Measurements from ENCODE around the gene CFAP20DC. TPM values are rescaled to one million over a fixed set of nuclear protein-coding genes. Genes with fewer than 3 reads are reported as not detected.

CFAP20DC gene
- total RNA-seq, 1 donor from 2014 or later: 4.2 TPM

DNA sequence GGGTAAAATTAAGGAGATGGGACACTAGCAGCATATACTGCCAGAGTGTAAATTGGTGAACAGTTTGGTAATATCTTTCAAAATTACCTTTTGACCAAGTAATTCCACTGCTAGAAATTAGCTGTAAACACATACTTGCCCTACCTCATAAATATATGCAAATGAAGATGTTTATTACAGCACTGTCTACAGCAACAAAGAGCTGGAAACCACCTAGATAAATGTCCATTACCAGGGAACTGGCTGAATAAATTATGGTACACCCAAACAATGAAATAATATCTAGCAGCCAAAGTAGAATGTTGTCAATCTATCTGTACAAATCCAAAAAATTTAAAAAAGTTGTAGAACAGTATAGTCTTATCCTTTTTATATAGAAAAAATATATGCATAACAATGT, 277.4 kb downstream of the CFAP20DC start:
- no peaks in the 10 kb centered on the region for H3K4me1 Mint-ChIP-seq (ENCODE audit: unreplicated experiment)
- no peaks in the 10 kb centered on the region for H3K9me3 Mint-ChIP-seq (ENCODE audit: unreplicated experiment)
- TF ChIP-seq CTCF (IDR thresholded peaks at IDR 0.05; ENCODE audit: unreplicated experiment): no peak
- DNase-seq (ENCODE audit: low spot score): no peak
- no peak overlapping the region for H3K4me3 Mint-ChIP-seq (ENCODE audit: unreplicated experiment)
- peaks cover 6% of the 10 kb centered on the region for H3K36me3 Mint-ChIP-seq (ENCODE audit: low read depth, unreplicated experiment)
- H3K27ac Mint-ChIP-seq (ENCODE audit: unreplicated experiment): no peak overlapping the region
- H3K27me3 Mint-ChIP-seq (ENCODE audit: unreplicated experiment): peaks cover 2% of the 10 kb centered on the region

GRCh38 chr3:58769065-58769464, 280.8 kb downstream of the CFAP20DC start:
- Mint-ChIP-seq H3K4me3 (ENCODE audit: unreplicated experiment) (no peak overlapping the region), H3K36me3 (ENCODE audit: low read depth, unreplicated experiment) (peaks cover 15% of the 10 kb centered on the region), H3K27ac (ENCODE audit: unreplicated experiment) (no peak overlapping the region), H3K9me3 (ENCODE audit: unreplicated experiment) (no peaks in the 10 kb centered on the region), H3K27me3 (ENCODE audit: unreplicated experiment) (peaks cover 2% of the 10 kb centered on the region), H3K4me1 (ENCODE audit: unreplicated experiment) (no peaks in the 10 kb centered on the region)
- DNase-seq (ENCODE audit: low spot score): no peak
- no peak for TF ChIP-seq CTCF (IDR thresholded peaks at IDR 0.05; ENCODE audit: unreplicated experiment)

DNA sequence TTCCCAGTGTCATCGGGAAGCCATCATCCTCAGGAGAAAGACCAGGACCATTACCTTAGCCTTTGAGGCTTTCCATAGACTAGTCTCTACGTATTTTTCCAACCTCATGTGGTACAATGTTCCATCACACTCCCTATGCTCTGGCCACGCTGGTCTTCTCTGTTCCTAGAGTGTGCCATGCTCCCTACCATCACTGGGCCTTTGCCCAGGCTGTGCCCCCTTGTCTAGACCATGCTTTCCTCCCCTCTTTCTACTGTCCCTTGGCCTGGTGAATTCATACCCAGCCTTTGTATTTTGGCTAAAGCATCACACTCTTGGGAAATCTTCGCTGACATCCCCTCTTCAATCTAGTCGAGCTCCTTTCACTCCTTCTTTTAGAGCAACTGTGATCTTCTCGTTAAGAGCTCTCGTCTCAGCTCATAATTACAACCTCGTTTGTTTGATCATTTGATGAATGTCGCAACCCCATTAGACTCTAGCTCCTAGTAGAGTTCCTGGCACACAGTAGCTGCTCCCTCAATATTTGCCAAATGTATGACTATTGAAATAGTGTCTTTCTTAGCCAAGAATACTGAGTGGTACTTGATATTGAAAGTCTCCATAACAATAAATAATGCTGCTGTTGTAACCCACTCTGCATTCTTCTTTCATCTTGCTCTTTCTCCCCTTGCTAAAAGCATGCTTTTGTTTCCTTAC, 283.1 kb downstream of the CFAP20DC start:
- Mint-ChIP-seq H3K27me3 (ENCODE audit: unreplicated experiment) (peaks cover 2% of the 10 kb centered on the region), H3K27ac (ENCODE audit: unreplicated experiment) (no peak overlapping the region), H3K9me3 (ENCODE audit: unreplicated experiment) (no peaks in the 10 kb centered on the region), H3K4me3 (ENCODE audit: unreplicated experiment) (no peak overlapping the region), H3K4me1 (ENCODE audit: unreplicated experiment) (no peaks in the 10 kb centered on the region), H3K36me3 (ENCODE audit: low read depth, unreplicated experiment) (peaks cover 15% of the 10 kb centered on the region)
- DNase-seq (ENCODE audit: low spot score): no peak
- TF ChIP-seq CTCF (IDR thresholded peaks at IDR 0.05; ENCODE audit: unreplicated experiment): no peak

DNA sequence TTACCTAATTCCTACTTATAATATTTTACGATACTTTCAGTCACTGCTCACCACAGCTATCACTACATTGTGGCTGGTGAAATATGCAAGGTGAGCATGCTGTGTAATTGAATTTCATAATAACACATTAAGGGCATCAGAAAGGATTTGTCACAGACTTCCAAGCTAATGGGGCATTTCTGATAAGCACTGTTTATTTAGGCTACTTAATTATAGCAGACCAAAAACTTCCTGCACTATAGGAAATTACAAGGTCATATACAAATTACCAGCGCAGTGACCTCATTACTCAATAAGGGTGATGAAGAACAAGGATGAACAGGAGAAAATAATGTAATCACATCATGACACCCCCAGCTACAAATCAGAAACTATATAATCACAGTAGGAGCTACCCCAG, 294.7 kb downstream of the CFAP20DC start:
- H3K4me3 Mint-ChIP-seq (ENCODE audit: unreplicated experiment): no peak overlapping the region
- TF ChIP-seq CTCF (IDR thresholded peaks at IDR 0.05; ENCODE audit: unreplicated experiment): no peak
- H3K9me3 Mint-ChIP-seq (ENCODE audit: unreplicated experiment): no peaks in the 10 kb centered on the region
- DNase-seq (ENCODE audit: low spot score): no peak
- no peak overlapping the region for H3K27ac Mint-ChIP-seq (ENCODE audit: unreplicated experiment)
- no peaks in the 10 kb centered on the region for H3K4me1 Mint-ChIP-seq (ENCODE audit: unreplicated experiment)
- no peaks in the 10 kb centered on the region for H3K36me3 Mint-ChIP-seq (ENCODE audit: low read depth, unreplicated experiment)
- H3K27me3 Mint-ChIP-seq (ENCODE audit: unreplicated experiment): no peaks in the 10 kb centered on the region

GRCh38 chr3:58754074-58754473, 295.8 kb downstream of the CFAP20DC start:
- no peaks in the 10 kb centered on the region for H3K36me3 Mint-ChIP-seq (ENCODE audit: low read depth, unreplicated experiment)
- no peak for DNase-seq (ENCODE audit: low spot score)

More at GRCh38 chr3:58754074-58754473, 295.8 kb downstream of the CFAP20DC start:
- Mint-ChIP-seq H3K9me3 (ENCODE audit: unreplicated experiment) (no peaks in the 10 kb centered on the region), H3K27ac (ENCODE audit: unreplicated experiment) (no peak overlapping the region), H3K4me3 (ENCODE audit: unreplicated experiment) (no peak overlapping the region), H3K27me3 (ENCODE audit: unreplicated experiment) (no peaks in the 10 kb centered on the region), H3K4me1 (ENCODE audit: unreplicated experiment) (no peaks in the 10 kb centered on the region)
- no peak for TF ChIP-seq CTCF (IDR thresholded peaks at IDR 0.05; ENCODE audit: unreplicated experiment)
